Prostate gland (tissue), 2 donors: Measurements from ENCODE around the gene SCO2.

Experiments
- POLR2A ChIP-seq: fragments of 450-650 bp; IDR thresholded peaks from one replicate; pipeline ENCODE4 v1.6.1; 2016; ENCODE audit warnings: antibody characterized with exemption, mild to moderate bottlenecking
- POLR2AphosphoS5 ChIP-seq: sonication (generic); formaldehyde crosslinking; IDR thresholded peaks from one replicate; pipeline ENCODE4 v1.6.1; 2017; ENCODE audit warnings: antibody characterized with exemption
- TF ChIP-seq, protein P1 (sequence below), 4 experiments: fragments of 200-600 bp in 2 of 4; fragments of 450-650 bp in 2 of 4; sonication (generic) in 2 of 4; IDR thresholded peaks; 1 replicate in 3 of 4; 2 replicates in 1 of 4; pipeline ENCODE4 v1.5.1; 2016 to 2019; ENCODE audit warnings: antibody characterized with exemption in 4 of 4, mild to moderate bottlenecking in 2 of 4, moderate library complexity in 2 of 4

DNA sequence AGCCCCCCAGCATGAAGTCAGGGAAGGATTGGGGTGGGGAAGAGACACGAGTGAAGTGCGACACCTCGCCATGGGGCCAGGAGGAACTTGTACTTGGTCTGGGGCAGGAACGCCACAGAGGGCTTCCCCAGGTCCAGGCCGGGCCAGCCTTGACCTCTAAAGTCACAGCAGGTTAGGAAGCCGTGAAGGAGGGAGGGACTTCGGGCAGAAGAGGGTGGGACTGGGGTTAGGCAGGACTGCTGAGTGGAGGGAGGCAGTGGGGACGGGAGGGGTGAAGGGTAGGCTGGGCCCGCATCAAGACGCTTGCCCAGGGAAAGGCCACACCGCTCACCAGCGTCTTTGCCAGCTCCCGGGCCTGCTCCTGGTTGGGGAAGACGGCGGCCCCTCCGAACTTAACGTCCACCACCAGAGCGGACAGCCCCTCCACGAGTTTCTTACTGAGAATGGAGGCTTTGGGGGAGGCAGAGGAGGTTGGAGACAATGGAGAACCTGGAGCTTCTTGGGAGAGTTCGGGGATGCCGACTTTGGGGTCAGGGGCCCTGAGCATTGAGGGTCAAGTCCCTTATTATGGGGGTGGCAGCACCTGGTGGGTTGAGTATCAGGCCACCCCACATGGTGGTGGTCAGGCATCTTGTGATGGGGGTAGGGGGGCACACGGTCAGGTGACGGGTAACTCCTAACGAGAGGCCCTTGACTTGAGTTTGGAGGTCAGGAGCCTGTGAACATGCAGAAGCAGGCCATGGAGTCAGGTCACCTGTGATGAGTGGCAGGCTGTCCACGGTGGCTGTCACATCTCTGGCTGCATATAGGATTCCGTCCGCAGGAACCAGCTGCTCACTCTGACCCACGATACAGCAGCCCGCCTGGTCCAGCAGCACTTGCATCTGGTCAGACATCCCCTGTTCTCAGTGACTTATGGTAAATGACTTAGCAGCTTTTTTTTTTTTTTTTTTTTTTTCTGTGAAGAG lies 1.7 kb upstream of the SCO2 start:
- TF ChIP-seq POLR2A (no peak), POLR2AphosphoS5 (no peak)
- TF ChIP-seq, protein P1, sequence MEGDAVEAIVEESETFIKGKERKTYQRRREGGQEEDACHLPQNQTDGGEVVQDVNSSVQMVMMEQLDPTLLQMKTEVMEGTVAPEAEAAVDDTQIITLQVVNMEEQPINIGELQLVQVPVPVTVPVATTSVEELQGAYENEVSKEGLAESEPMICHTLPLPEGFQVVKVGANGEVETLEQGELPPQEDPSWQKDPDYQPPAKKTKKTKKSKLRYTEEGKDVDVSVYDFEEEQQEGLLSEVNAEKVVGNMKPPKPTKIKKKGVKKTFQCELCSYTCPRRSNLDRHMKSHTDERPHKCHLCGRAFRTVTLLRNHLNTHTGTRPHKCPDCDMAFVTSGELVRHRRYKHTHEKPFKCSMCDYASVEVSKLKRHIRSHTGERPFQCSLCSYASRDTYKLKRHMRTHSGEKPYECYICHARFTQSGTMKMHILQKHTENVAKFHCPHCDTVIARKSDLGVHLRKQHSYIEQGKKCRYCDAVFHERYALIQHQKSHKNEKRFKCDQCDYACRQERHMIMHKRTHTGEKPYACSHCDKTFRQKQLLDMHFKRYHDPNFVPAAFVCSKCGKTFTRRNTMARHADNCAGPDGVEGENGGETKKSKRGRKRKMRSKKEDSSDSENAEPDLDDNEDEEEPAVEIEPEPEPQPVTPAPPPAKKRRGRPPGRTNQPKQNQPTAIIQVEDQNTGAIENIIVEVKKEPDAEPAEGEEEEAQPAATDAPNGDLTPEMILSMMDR (IDR thresholded peaks at IDR 0.05), result no peak
